ENCODE results near the gene LRP6.

- TF ChIP-seq POLR2A (IDR thresholded peaks at IDR 0.05), result no peak
- no peak for TF ChIP-seq CTCF (IDR thresholded peaks at IDR 0.05)
These were observed 927 bp upstream of the LRP6 start for GRCh38 chr12:12267742-12268200.
